Measurements from ENCODE around the gene MCEE. TPM values are rescaled to one million over a fixed set of nuclear protein-coding genes. Genes with fewer than 3 reads are reported as not detected.

Gene MCEE
- total and polyA plus RNA-seq, 2 donors (not counting 3 experiments of a cell fraction or from before 2014, with no cell fraction given), result 4.0 to 9.9 TPM

GRCh38 chr2:71143782-71144181 lies 13.8 kb upstream of the MCEE start:
- Histone ChIP-seq H3K9me1 (replicated peaks; ENCODE audit: control insufficient read depth, extremely low read depth, insufficient read depth, low read length) (no peaks in the 10 kb centered on the region), H3K4me1 (ENCODE audit: control insufficient read depth, extremely low read depth, insufficient read depth, low read length) (no peaks in the 10 kb centered on the region), H3K9me3 (replicated peaks; ENCODE audit: control insufficient read depth, insufficient read depth, low read length) (no peaks in the 10 kb centered on the region), H3K9ac (replicated peaks; ENCODE audit: extremely low read depth, insufficient read depth, low read length) (no peak overlapping the region), H4K20me1 (replicated peaks; ENCODE audit: control insufficient read depth, extremely low read depth, insufficient read depth, low read length) (no peaks in the 10 kb centered on the region), H3K27ac (ENCODE audit: insufficient read depth, low read depth, low read length) (no peak overlapping the region), H3K4me3 (replicated peaks in 1 of 3; ENCODE audit: insufficient read depth in 1 of 3, low read depth in 1 of 3, low read length in 3 of 3) (no peak overlapping the region), H3K79me2 (ENCODE audit: control insufficient read depth, insufficient read depth, low read length) (no peaks in the 10 kb centered on the region), H2AFZ (ENCODE audit: low read depth, low read length) (no peak overlapping the region), H3K36me3 (ENCODE audit: control insufficient read depth in 2 of 2, extremely low read depth in 1 of 2, insufficient read depth in 2 of 2, low read length in 2 of 2) (peaks cover 33 to 42% of the 10 kb centered on the region in 2 experiments), H3K4me2 (ENCODE audit: insufficient read depth, low read length) (no peak overlapping the region), H3K27me3 (ENCODE audit: control insufficient read depth in 2 of 2, insufficient read depth in 2 of 2, low read length in 2 of 2) (no peaks in the 10 kb centered on the region)
- ChIA-PET CTCF (interaction anchor here (2.0 kb wide), 2 partner anchors 11 to 43 kb away, joined by 6 to 7 read pairs; no protein-coding TSS in a partner anchor), POLR2A (no interaction called here)
- TF ChIP-seq MYC (IDR thresholded peaks at IDR 0.05; ENCODE audit: low read depth, low read length) (no peak), FOS (IDR thresholded peaks at IDR 0.05; ENCODE audit: borderline replicate concordance, insufficient read depth, low read length) (no peak), MAX (IDR thresholded peaks at IDR 0.05; ENCODE audit: insufficient read depth, insufficient read length) (no peak), JUN (IDR thresholded peaks at IDR 0.05; ENCODE audit: borderline replicate concordance, insufficient read depth, insufficient read length, low read depth) (no peak)
- TF ChIP-seq, protein P1, sequence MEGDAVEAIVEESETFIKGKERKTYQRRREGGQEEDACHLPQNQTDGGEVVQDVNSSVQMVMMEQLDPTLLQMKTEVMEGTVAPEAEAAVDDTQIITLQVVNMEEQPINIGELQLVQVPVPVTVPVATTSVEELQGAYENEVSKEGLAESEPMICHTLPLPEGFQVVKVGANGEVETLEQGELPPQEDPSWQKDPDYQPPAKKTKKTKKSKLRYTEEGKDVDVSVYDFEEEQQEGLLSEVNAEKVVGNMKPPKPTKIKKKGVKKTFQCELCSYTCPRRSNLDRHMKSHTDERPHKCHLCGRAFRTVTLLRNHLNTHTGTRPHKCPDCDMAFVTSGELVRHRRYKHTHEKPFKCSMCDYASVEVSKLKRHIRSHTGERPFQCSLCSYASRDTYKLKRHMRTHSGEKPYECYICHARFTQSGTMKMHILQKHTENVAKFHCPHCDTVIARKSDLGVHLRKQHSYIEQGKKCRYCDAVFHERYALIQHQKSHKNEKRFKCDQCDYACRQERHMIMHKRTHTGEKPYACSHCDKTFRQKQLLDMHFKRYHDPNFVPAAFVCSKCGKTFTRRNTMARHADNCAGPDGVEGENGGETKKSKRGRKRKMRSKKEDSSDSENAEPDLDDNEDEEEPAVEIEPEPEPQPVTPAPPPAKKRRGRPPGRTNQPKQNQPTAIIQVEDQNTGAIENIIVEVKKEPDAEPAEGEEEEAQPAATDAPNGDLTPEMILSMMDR (IDR thresholded peaks at IDR 0.05; ENCODE audit: extremely low read depth in 1 of 2, insufficient read depth in 1 of 2, low read depth in 1 of 2, low read length in 2 of 2), result no peak
- intact Hi-C loops (cut with micrococcal nuclease) (no loop called here), dilution Hi-C loops (cut with MboI; ENCODE audit: extremely low pct_ligation_motif_present, low sequenced_read_pairs) (no loop called here)
- DNase-seq (ENCODE audit: low read depth, low spot score) (no peak), FAIRE-seq (no peak)
- BruUV-seq (replicated peaks), result no TSS peak

DNA sequence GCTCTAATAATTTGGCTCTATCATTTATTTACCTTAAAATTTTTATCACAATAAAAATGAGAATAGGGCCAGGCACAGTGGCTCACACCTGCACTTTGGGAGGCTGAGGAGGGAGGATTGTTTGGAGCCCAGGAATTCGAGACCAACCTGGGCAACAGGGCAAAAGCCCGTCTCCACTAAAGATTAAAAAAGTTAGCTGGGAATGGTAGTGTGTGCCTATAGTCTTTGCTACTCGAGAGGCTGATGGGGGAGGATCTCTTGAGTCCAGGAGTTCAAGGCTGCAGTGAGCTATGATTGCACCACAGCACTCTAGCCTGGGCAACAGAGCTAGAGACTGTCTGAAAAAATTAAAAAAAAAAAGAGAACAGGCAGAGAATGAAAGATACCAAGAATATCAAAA lies 6.1 kb upstream of the MCEE start:
- BruUV-seq (replicated peaks), result no TSS peak
- peaks cover 16 to 23% of the 10 kb centered on the region in 2 experiments for H3K36me3 ChIP-seq (ENCODE audit: control insufficient read depth in 2 of 2, extremely low read depth in 1 of 2, insufficient read depth in 2 of 2, low read length in 2 of 2)
- H2AFZ ChIP-seq (ENCODE audit: low read depth, low read length), result no peak overlapping the region
- TF ChIP-seq, protein P1 (IDR thresholded peaks at IDR 0.05; ENCODE audit: extremely low read depth in 1 of 2, insufficient read depth in 1 of 2, low read depth in 1 of 2, low read length in 2 of 2), result no peak
- TF ChIP-seq GATA2 (IDR thresholded peaks at IDR 0.05; ENCODE audit: insufficient read depth, insufficient read length, low read depth, low read length) (no peak), MYC (IDR thresholded peaks at IDR 0.05; ENCODE audit: low read depth, low read length) (no peak), POLR2A (IDR thresholded peaks at IDR 0.05; ENCODE audit: low read depth, low read length) (no peak), MAX (IDR thresholded peaks at IDR 0.05; ENCODE audit: insufficient read depth, insufficient read length) (no peak), POLR2AphosphoS5 (IDR thresholded peaks at IDR 0.05; ENCODE audit: insufficient read depth, low read depth, low read length) (no peak), EZH2 (IDR thresholded peaks at IDR 0.05; ENCODE audit: borderline replicate concordance, low read depth, low read length, severe bottlenecking) (no peak), FOS (IDR thresholded peaks at IDR 0.05; ENCODE audit: borderline replicate concordance, insufficient read depth, low read length) (no peak), JUN (IDR thresholded peaks at IDR 0.05; ENCODE audit: borderline replicate concordance, insufficient read depth, insufficient read length, low read depth) (no peak)
- peaks cover 21% of the 10 kb centered on the region for H3K79me2 ChIP-seq (ENCODE audit: control insufficient read depth, insufficient read depth, low read length)
- dilution Hi-C loops (cut with MboI; ENCODE audit: extremely low pct_ligation_motif_present, low sequenced_read_pairs) (no loop called here), intact Hi-C loops (cut with micrococcal nuclease) (no loop called here)
- no peak overlapping the region for H3K27ac ChIP-seq (ENCODE audit: insufficient read depth, low read depth, low read length)
- peaks cover 9% of the 10 kb centered on the region for H3K4me1 ChIP-seq (ENCODE audit: control insufficient read depth, extremely low read depth, insufficient read depth, low read length)
- FAIRE-seq, result no peak
- H3K9me3 ChIP-seq (replicated peaks; ENCODE audit: control insufficient read depth, insufficient read depth, low read length), result no peaks in the 10 kb centered on the region
- POLR2A ChIA-PET, result no interaction called here
- CTCF ChIA-PET, result interaction anchor here (1.3 kb wide), 1 partner anchor 35 kb away, joined by 5 read pairs; no protein-coding TSS in a partner anchor
- H3K4me2 ChIP-seq (ENCODE audit: insufficient read depth, low read length), result no peak overlapping the region
- H3K4me3 ChIP-seq (replicated peaks in 1 of 3; ENCODE audit: insufficient read depth in 1 of 3, low read depth in 1 of 3, low read length in 3 of 3), result no peak overlapping the region
- H3K9me1 ChIP-seq (replicated peaks; ENCODE audit: control insufficient read depth, extremely low read depth, insufficient read depth, low read length), result no peaks in the 10 kb centered on the region
- no peaks in the 10 kb centered on the region for H4K20me1 ChIP-seq (replicated peaks; ENCODE audit: control insufficient read depth, extremely low read depth, insufficient read depth, low read length)
- H3K9ac ChIP-seq (replicated peaks; ENCODE audit: extremely low read depth, insufficient read depth, low read length), result no peak overlapping the region
- no peak for DNase-seq (ENCODE audit: low read depth, low spot score)
- H3K27me3 ChIP-seq (ENCODE audit: control insufficient read depth in 2 of 2, insufficient read depth in 2 of 2, low read length in 2 of 2), result no peaks in the 10 kb centered on the region
